GM21360 (cell line): Measurements from ENCODE around the gene SRCIN1.
"Not testable (repeated sequence)": the region's sequence is repeated elsewhere in the genome, so short reads cannot be mapped to it uniquely, and the experiment has no call there.

Experiments used
- ATAC-seq: cut with Tn5 transposase; IDR thresholded peaks from one replicate; pipeline ENCODE4 v1.9.1; 2021; ENCODE audit warnings: mild to moderate bottlenecking, moderate library complexity; ENCODE audit not compliant: unreplicated experiment

Gene SRCIN1

GRCh38 chr17:38485681-38486298, 120.0 kb downstream of the SRCIN1 start:
- ATAC-seq = not testable (repeated sequence)

- no peak for ATAC-seq
Measured at GRCh38 chr17:38485146-38485468, 120.6 kb downstream of the SRCIN1 start.

- not testable (repeated sequence) for ATAC-seq
Measured at GRCh38 chr17:38484242-38485145, 121.3 kb downstream of the SRCIN1 start.

- ATAC-seq = not testable (repeated sequence)
Measured at GRCh38 chr17:38482700-38483043, 123.1 kb downstream of the SRCIN1 start.

GRCh38 chr17:38482039-38482699, 123.6 kb downstream of the SRCIN1 start:
- ATAC-seq = not testable (repeated sequence)
